HG03139 (cell line): ENCODE results near the gene SAP130.

Experiments
- ATAC-seq: cut with Tn5 transposase; IDR thresholded peaks from one replicate; pipeline ENCODE4 v1.9.1; 2021; ENCODE audit not compliant: unreplicated experiment

SAP130 gene

GRCh38 chr2:127897531-127898211 lies 130.2 kb downstream of the SAP130 start:
- ATAC-seq = no peak

- no peak for ATAC-seq
Measured at GRCh38 chr2:127893494-127893893, 134.4 kb downstream of the SAP130 start.

- no peak for ATAC-seq
Measured at GRCh38 chr2:127893033-127893432, 134.8 kb downstream of the SAP130 start.

- ATAC-seq = no peak
Measured at GRCh38 chr2:127891811-127892210, 136.0 kb downstream of the SAP130 start.
